ENCODE measurements around the gene ARHGEF6. TPM values are rescaled to one million over a fixed set of nuclear protein-coding genes. Genes with fewer than 3 reads are reported as not detected.
A peak's percentile ranks its signal among the peaks of the same experiment; 100 is the strongest.
"Not testable (repeated sequence)": the region's sequence is repeated elsewhere in the genome, so short reads cannot be mapped to it uniquely, and the experiment has no call there.

Gene ARHGEF6
- total RNA-seq, 1 experiment from 2014 or later: 0.35 TPM

GRCh38 chrX:136778020-136778419, 2.7 kb downstream of the ARHGEF6 start:
- Mint-ChIP-seq H3K4me3 (ENCODE audit: unreplicated experiment) (no peak overlapping the region), H3K27ac (ENCODE audit: low read depth, unreplicated experiment) (no peak overlapping the region), H3K4me1 (ENCODE audit: insufficient read depth, unreplicated experiment) (no peaks in the 10 kb centered on the region), H3K9me3 (ENCODE audit: unreplicated experiment) (no peaks in the 10 kb centered on the region), H3K27me3 (ENCODE audit: insufficient read depth, unreplicated experiment) (peaks cover 22% of the 10 kb centered on the region), H3K36me3 (ENCODE audit: insufficient read depth, unreplicated experiment) (no peaks in the 10 kb centered on the region)
- no peak for TF ChIP-seq CTCF (IDR thresholded peaks at IDR 0.05; ENCODE audit: unreplicated experiment)
- ChIA-PET CTCF (interaction anchor here (0.6 to 1.2 kb wide), 2 partner anchors 148 to 153 kb away, joined by 4 read pairs; no protein-coding TSS in a partner anchor), POLR2A (no interaction called here)
- DNase-seq (ENCODE audit: unreplicated experiment): no peak
- no TSS peak for BruUV-seq (replicated peaks)
- intact Hi-C loops (cut with micrococcal nuclease): no loop called here

GRCh38 chrX:136773648-136774047, 7.1 kb downstream of the ARHGEF6 start:
- no peak for TF ChIP-seq CTCF (IDR thresholded peaks at IDR 0.05; ENCODE audit: unreplicated experiment)
- no peaks in the 10 kb centered on the region for H3K9me3 Mint-ChIP-seq (ENCODE audit: unreplicated experiment)
- DNase-seq (ENCODE audit: unreplicated experiment): no peak
- POLR2A ChIA-PET: interaction anchor here (0.7 kb wide), 1 partner anchor 219 kb away, joined by 3 read pairs; no protein-coding TSS in a partner anchor
- no peak overlapping the region for H3K4me3 Mint-ChIP-seq (ENCODE audit: unreplicated experiment)
- no TSS peak for BruUV-seq (replicated peaks)
- peaks cover 2% of the 10 kb centered on the region for H3K4me1 Mint-ChIP-seq (ENCODE audit: insufficient read depth, unreplicated experiment)
- intact Hi-C loops (cut with micrococcal nuclease): no loop called here
- H3K27ac Mint-ChIP-seq (ENCODE audit: low read depth, unreplicated experiment): no peak overlapping the region
- no peaks in the 10 kb centered on the region for H3K36me3 Mint-ChIP-seq (ENCODE audit: insufficient read depth, unreplicated experiment)
- H3K27me3 Mint-ChIP-seq (ENCODE audit: insufficient read depth, unreplicated experiment): no peaks in the 10 kb centered on the region
- CTCF ChIA-PET: no interaction called here

DNA sequence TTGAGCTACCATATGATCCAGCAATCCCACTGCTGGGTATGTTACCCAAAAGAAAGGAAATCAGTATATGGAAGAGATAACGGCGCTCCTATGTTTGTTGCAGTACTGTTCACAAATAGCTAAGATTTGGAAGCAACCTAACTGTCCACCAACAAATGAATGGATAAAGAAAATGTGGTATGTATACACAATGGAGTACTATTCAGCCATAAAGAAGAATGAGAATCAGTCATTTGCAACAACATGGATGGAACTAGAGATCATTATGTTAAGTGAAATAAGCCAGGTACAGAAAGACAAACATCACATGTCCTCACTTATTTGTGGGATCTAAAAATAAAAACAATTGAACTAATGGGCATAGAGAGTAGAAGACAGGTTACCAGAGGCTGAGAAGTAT, 8.9 kb downstream of the ARHGEF6 start:
- H3K27me3 Mint-ChIP-seq (ENCODE audit: insufficient read depth, unreplicated experiment); intact Hi-C loops (cut with micrococcal nuclease); H3K4me1 Mint-ChIP-seq (ENCODE audit: insufficient read depth, unreplicated experiment); BruUV-seq (replicated peaks); DNase-seq (ENCODE audit: unreplicated experiment); CTCF ChIA-PET; POLR2A ChIA-PET; H3K9me3 Mint-ChIP-seq (ENCODE audit: unreplicated experiment); H3K36me3 Mint-ChIP-seq (ENCODE audit: insufficient read depth, unreplicated experiment); H3K4me3 Mint-ChIP-seq (ENCODE audit: unreplicated experiment); H3K27ac Mint-ChIP-seq (ENCODE audit: low read depth, unreplicated experiment): not testable (repeated sequence)

GRCh38 chrX:136768469-136769084, 12.2 kb downstream of the ARHGEF6 start:
- peak; percentile 79 for DNase-seq (ENCODE audit: unreplicated experiment)
- TF ChIP-seq CTCF (IDR thresholded peaks at IDR 0.05; ENCODE audit: unreplicated experiment): no peak
- H3K27me3 Mint-ChIP-seq (ENCODE audit: insufficient read depth, unreplicated experiment): no peaks in the 10 kb centered on the region
- H3K4me3 Mint-ChIP-seq (ENCODE audit: unreplicated experiment): peak overlapping the region; percentile 50
- ChIA-PET POLR2A (interaction anchor here (1.0 kb wide), 1 partner anchor 111 kb away, joined by 7 read pairs; no protein-coding TSS in a partner anchor), CTCF (interaction anchor here (0.6 kb wide), 1 partner anchor 821 kb away, joined by 3 read pairs; no protein-coding TSS in a partner anchor)
- no peak overlapping the region for H3K27ac Mint-ChIP-seq (ENCODE audit: low read depth, unreplicated experiment)
- BruUV-seq (replicated peaks): no TSS peak
- no peaks in the 10 kb centered on the region for H3K36me3 Mint-ChIP-seq (ENCODE audit: insufficient read depth, unreplicated experiment)
- intact Hi-C loops (cut with micrococcal nuclease): no loop called here
- no peaks in the 10 kb centered on the region for H3K9me3 Mint-ChIP-seq (ENCODE audit: unreplicated experiment)
- H3K4me1 Mint-ChIP-seq (ENCODE audit: insufficient read depth, unreplicated experiment): peaks cover 5% of the 10 kb centered on the region

Measured in MCF 10A (cell line).